Esophagus muscularis mucosa (tissue), 4 donors: ENCODE measurements around the gene SKAP2. TPM values are rescaled to one million over a fixed set of nuclear protein-coding genes. Genes with fewer than 3 reads are reported as not detected.
A peak's percentile ranks its signal among the peaks of the same experiment; 100 is the strongest.

Experiments used
- DNase-seq: peaks from one replicate; pipeline ENCODE4 v3.0.0-alpha.2; 2017; ENCODE audit errors: extremely low spot score
- H3K27ac ChIP-seq, 4 donors: fragments of 200-600 bp; sonication (generic); replicated peaks in 1 of 4; 1 replicate in 3 of 4; 2 replicates in 1 of 4; pipeline ENCODE4 v1.5.1; 2016 to 2019; ENCODE audit warnings: mild to moderate bottlenecking in 1 of 4
- H3K27me3 ChIP-seq, 4 donors: fragments of 200-600 bp; sonication (generic); one replicate each; pipeline versions ENCODE4 v1.5.1 to v1.6.0; 2016 to 2019
- H3K36me3 ChIP-seq, 4 donors: fragments of 200-600 bp; sonication (generic); one replicate each; pipeline ENCODE4 v1.5.1; 2016 to 2019
- H3K4me1 ChIP-seq, 4 donors: fragments of 200-600 bp; sonication (generic); one replicate each; pipeline ENCODE4 v1.5.1; 2016 to 2019
- H3K4me3 ChIP-seq, 4 donors: fragments of 200-600 bp; sonication (generic); 1 replicate in 2 of 4; 2 replicates in 2 of 4; pipeline ENCODE4 v1.5.1; 2016 to 2019; ENCODE audit warnings: mild to moderate bottlenecking in 4 of 4, moderate library complexity in 1 of 4
- H3K9me3 ChIP-seq, 4 donors: fragments of 200-600 bp; sonication (generic); 1 replicate in 3 of 4; 2 replicates in 1 of 4; pipeline ENCODE4 v1.5.1; 2016 to 2019
- CTCF ChIP-seq, 3 experiments: fragments of 200-600 bp in 2 of 3; fragments of 450-650 bp in 1 of 3; sonication (generic) in 2 of 3; IDR thresholded peaks; one replicate each; pipeline ENCODE4 v1.5.1; 2017 to 2019; ENCODE audit warnings: antibody characterized with exemption in 3 of 3, mild to moderate bottlenecking in 2 of 3, moderate library complexity in 1 of 3
- EP300 ChIP-seq: sonication (generic); formaldehyde crosslinking; IDR thresholded peaks from one replicate; pipeline ENCODE4 v1.6.1; 2017; ENCODE audit warnings: antibody characterized with exemption
- POLR2A ChIP-seq: fragments of 450-650 bp; IDR thresholded peaks from one replicate; pipeline ENCODE4 v1.6.1; 2017; ENCODE audit warnings: antibody characterized with exemption, moderate library complexity, mild to moderate bottlenecking, low read depth
- POLR2AphosphoS5 ChIP-seq, 2 donors: sonication (generic); formaldehyde crosslinking; IDR thresholded peaks; one replicate each; pipeline ENCODE4 v1.6.1; 2017; ENCODE audit warnings: antibody characterized with exemption in 2 of 2
- WGBS: methylation state at CpG from one replicate; pipeline ENCODE4 v1.1.5; 2018; 5-methylcytosine and 5-hydroxymethylcytosine counted together
- intact Hi-C: fragments of 100-400 bp; cut with DNase I; formaldehyde crosslinking; loops from one replicate; pipeline ENCODE4 v1.15.1; 2023
- total RNA-seq, 4 donors: library from RNA; depleted of rRNA; stranded (reverse); fragments of >200 nt; gene quantifications; one replicate each; pipeline versions ENCODE4 v1.1.0 to v1.2.1, GENCODE V29; 2016

The SKAP2 gene
- total RNA-seq, 4 donors from 2014 or later: 44.2 to 47.1 (median 45.1) TPM

- Histone ChIP-seq H3K4me1 (peaks cover 5 to 46% (median 38%) of the 10 kb centered on the region in 4 donors), H3K36me3 (no peaks in the 10 kb centered on the region), H3K9me3 (no peaks in the 10 kb centered on the region), H3K27ac (peak overlapping the region; percentile 93 to 97 (median 96)), H3K27me3 (no peaks in the 10 kb centered on the region), H3K4me3 (peak overlapping the region; percentile 68 to 89 (median 81))
- DNase-seq: no peak
- WGBS: 8% methylated on average over 17 of the region's 17 CpGs
- intact Hi-C loops: loop anchor here (5.0 kb wide), 2 partner anchors 661 to 1006 kb away; partner anchors contain the start of genes CBX3 and HNRNPA2B1
- TF ChIP-seq CTCF (IDR thresholded peaks at IDR 0.05) (no peak), POLR2A (no peak), EP300 (no peak), POLR2AphosphoS5 (IDR thresholded peaks at IDR 0.05) (no peak)
These were observed 677 bp downstream of the SKAP2 start for GRCh38 chr7:26863518-26864308.

GRCh38 chr7:26862834-26863233 lies 1.6 kb downstream of the SKAP2 start:
- intact Hi-C loops: loop anchor here (5.0 kb wide), 2 partner anchors 661 to 1006 kb away; partner anchors contain the start of genes CBX3 and HNRNPA2B1
- no peak for TF ChIP-seq CTCF (IDR thresholded peaks at IDR 0.05)
- no peak for TF ChIP-seq EP300
- no peak for TF ChIP-seq POLR2AphosphoS5 (IDR thresholded peaks at IDR 0.05)
- TF ChIP-seq POLR2A: no peak
- 79% methylated on average over 2 of the region's 2 CpGs for WGBS
- peak overlapping the region; percentile 68 to 89 (median 81) for H3K4me3 ChIP-seq
- H3K4me1 ChIP-seq: peaks cover 5 to 54% (median 44%) of the 10 kb centered on the region in 4 donors
- no peaks in the 10 kb centered on the region for H3K36me3 ChIP-seq
- DNase-seq: no peak
- no peaks in the 10 kb centered on the region for H3K9me3 ChIP-seq
- no peaks in the 10 kb centered on the region for H3K27me3 ChIP-seq
- H3K27ac ChIP-seq: peak overlapping the region in 3 of 4 donors; percentile 93 to 97 (median 96)

GRCh38 chr7:26861050-26861449 lies 3.3 kb downstream of the SKAP2 start:
- Histone ChIP-seq H3K27ac (peak overlapping the region in 3 of 4 donors; percentile 76 to 96 (median 87)), H3K4me1 (peaks cover 5 to 63% (median 51%) of the 10 kb centered on the region in 4 donors), H3K9me3 (no peaks in the 10 kb centered on the region), H3K36me3 (no peaks in the 10 kb centered on the region), H3K27me3 (no peaks in the 10 kb centered on the region), H3K4me3 (no peak overlapping the region)
- intact Hi-C loops: loop anchor here (5.0 kb wide), 2 partner anchors 659 to 1004 kb away; partner anchors contain the start of genes CBX3 and HNRNPA2B1
- DNase-seq: no peak
- WGBS: 65% methylated on average over 1 of the region's 1 CpG
- TF ChIP-seq POLR2AphosphoS5 (IDR thresholded peaks at IDR 0.05) (no peak), CTCF (IDR thresholded peaks at IDR 0.05) (no peak), POLR2A (no peak), EP300 (no peak)

- H3K9me3 ChIP-seq: no peaks in the 10 kb centered on the region
- 94% methylated on average over 2 of the region's 2 CpGs for WGBS
- peaks cover 5 to 67% (median 56%) of the 10 kb centered on the region in 4 donors for H3K4me1 ChIP-seq
- H3K36me3 ChIP-seq: no peaks in the 10 kb centered on the region
- DNase-seq: no peak
- intact Hi-C loops: loop anchor here (5.0 kb wide), 2 partner anchors 658 to 1003 kb away; partner anchors contain the start of genes CBX3 and HNRNPA2B1
- H3K27me3 ChIP-seq: no peaks in the 10 kb centered on the region
- no peak for TF ChIP-seq POLR2AphosphoS5 (IDR thresholded peaks at IDR 0.05)
- no peak for TF ChIP-seq EP300
- H3K4me3 ChIP-seq: no peak overlapping the region
- peak overlapping the region in 3 of 4 donors; percentile 76 to 96 (median 87) for H3K27ac ChIP-seq
These were observed 4.0 kb downstream of the SKAP2 start for GRCh38 chr7:26860361-26860760.

- no peak overlapping the region for H3K4me3 ChIP-seq
- no peak for TF ChIP-seq POLR2A
- no peak for TF ChIP-seq EP300
- no peak for TF ChIP-seq POLR2AphosphoS5 (IDR thresholded peaks at IDR 0.05)
- no peak for TF ChIP-seq CTCF (IDR thresholded peaks at IDR 0.05)
- H3K27me3 ChIP-seq: no peaks in the 10 kb centered on the region
- intact Hi-C loops: loop anchor here (5.0 kb wide), 3 partner anchors 238 to 1002 kb away; partner anchors contain the start of genes CBX3, HNRNPA2B1 and HOXA1
- H3K4me1 ChIP-seq: peaks cover 3 to 69% (median 62%) of the 10 kb centered on the region in 4 donors
- peak overlapping the region in 3 of 4 donors; percentile 76 to 96 (median 87) for H3K27ac ChIP-seq
- no peaks in the 10 kb centered on the region for H3K9me3 ChIP-seq
- no peak for DNase-seq
- H3K36me3 ChIP-seq: no peaks in the 10 kb centered on the region
These were observed 4.7 kb downstream of the SKAP2 start for GRCh38 chr7:26859720-26860119.
